Lower leg skin (tissue), 4 donors: Measurements from ENCODE around the gene NOD2. TPM values are rescaled to one million over a fixed set of nuclear protein-coding genes. Genes with fewer than 3 reads are reported as not detected.

ENCODE experiments used
- DNase-seq, 2 donors: peaks; one replicate each; pipeline ENCODE4 v3.0.0-alpha.2; 2019; ENCODE audit warnings: low spot score in 2 of 2
- H3K4me3 ChIP-seq: fragments of 200-600 bp; sonication (generic); 2 replicates; pipeline ENCODE4 v1.5.1; 2017; ENCODE audit warnings: mild to moderate bottlenecking, low read depth; ENCODE audit not compliant: poor library complexity, severe bottlenecking
- CTCF ChIP-seq, 3 donors: fragments of 450-650 bp; IDR thresholded peaks; one replicate each; pipeline ENCODE4 v1.5.1; 2016; ENCODE audit warnings: antibody characterized with exemption in 3 of 3, mild to moderate bottlenecking in 3 of 3, moderate library complexity in 2 of 3
- POLR2A ChIP-seq, 2 donors: fragments of 450-650 bp; IDR thresholded peaks; one replicate each; pipeline ENCODE4 v1.6.1; 2016 to 2017; ENCODE audit warnings: antibody characterized with exemption in 2 of 2, mild to moderate bottlenecking in 1 of 2, moderate library complexity in 1 of 2
- WGBS, 2 donors: methylation state at CpG; one replicate each; pipeline ENCODE4 v1.1.5; 2018; 5-methylcytosine and 5-hydroxymethylcytosine counted together
- intact Hi-C: fragments of 100-400 bp; cut with DNase I; formaldehyde crosslinking; loops from one replicate; pipeline ENCODE4 v1.15.0; 2023; ENCODE audit warnings: low total_unique reads
- total RNA-seq, 4 donors: library from RNA; depleted of rRNA; stranded (reverse); fragments of >200 nt; gene quantifications; one replicate each; pipeline ENCODE4 v1.1.0, GENCODE V29; 2016

NOD2 gene
- total RNA-seq, 4 donors from 2014 or later, result 31.0 to 44.4 (median 35.4) TPM

GRCh38 chr16:50747207-50747956, 54.0 kb downstream of the NOD2 start:
- WGBS, 2 donors, result 65 to 71% methylated on average over 7 of the region's 7 CpGs
- TF ChIP-seq POLR2A (IDR thresholded peaks at IDR 0.05) (no peak), CTCF (IDR thresholded peaks at IDR 0.05) (no peak)
- H3K4me3 ChIP-seq, result no peak overlapping the region
- intact Hi-C loops, result no loop called here
- no peak for DNase-seq

DNA sequence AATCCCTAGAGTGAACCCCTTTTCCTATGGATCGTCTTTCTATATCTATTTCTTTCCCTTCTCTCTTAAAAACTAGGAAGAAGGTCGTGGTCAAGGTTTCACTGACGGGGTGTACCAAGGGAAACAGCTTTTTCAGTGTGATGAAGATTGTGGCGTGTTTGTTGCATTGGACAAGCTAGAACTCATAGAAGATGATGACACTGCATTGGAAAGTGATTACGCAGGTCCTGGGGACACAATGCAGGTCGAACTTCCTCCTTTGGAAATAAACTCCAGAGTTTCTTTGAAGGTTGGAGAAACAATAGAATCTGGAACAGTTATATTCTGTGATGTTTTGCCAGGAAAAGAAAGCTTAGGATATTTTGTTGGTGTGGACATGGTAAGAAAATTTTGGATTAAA, 58.1 kb downstream of the NOD2 start:
- 66 to 71% methylated on average over 6 of the region's 6 CpGs for WGBS, 2 donors
- no peak for TF ChIP-seq POLR2A (IDR thresholded peaks at IDR 0.05)
- TF ChIP-seq CTCF (IDR thresholded peaks at IDR 0.05), result no peak
- intact Hi-C loops, result no loop called here
- DNase-seq, result no peak
- H3K4me3 ChIP-seq, result no peak overlapping the region

DNA sequence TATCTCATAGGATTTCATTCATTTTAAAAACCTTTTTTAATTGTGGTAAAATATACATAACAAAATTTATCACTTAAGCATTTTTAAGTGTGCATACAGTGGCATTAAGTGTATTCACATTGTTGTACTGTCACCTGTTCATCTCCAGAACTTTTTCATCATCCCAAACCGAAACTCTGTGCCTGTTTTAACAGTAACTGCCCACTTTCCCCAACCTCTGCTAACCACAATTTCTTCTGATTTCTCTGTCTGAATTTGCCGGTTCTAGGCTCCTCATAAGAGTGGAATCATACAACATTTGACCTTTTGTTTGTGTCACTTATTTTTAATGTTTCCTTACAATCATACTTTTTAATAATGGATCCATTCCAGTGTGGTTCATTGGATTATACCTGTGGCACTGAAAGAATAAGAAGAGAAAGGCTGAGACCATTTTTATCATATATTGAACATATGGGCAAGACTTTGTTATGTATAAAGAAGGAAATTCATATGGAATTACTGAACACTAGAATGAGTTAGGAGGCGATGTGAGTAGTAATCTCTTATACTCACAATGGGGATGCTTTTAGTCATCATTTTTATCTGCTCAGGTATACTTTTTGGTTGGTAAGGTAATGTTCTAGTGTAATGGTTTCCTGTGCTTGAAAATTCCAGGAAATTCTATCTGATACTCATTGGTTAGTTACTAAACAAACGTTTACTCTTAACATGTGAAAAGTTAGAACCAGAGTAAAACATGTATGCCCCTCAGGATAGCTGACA, 59.2 kb downstream of the NOD2 start:
- H3K4me3 ChIP-seq, result no peak overlapping the region
- DNase-seq, result no peak
- WGBS, 2 donors, result 80 to 86% methylated on average over 4 of the region's 4 CpGs
- TF ChIP-seq POLR2A (IDR thresholded peaks at IDR 0.05), result no peak
- TF ChIP-seq CTCF (IDR thresholded peaks at IDR 0.05), result no peak
- intact Hi-C loops, result no loop called here

GRCh38 chr16:50756473-50756872, 63.1 kb downstream of the NOD2 start:
- intact Hi-C loops, result no loop called here
- 65 to 74% methylated on average over 3 of the region's 3 CpGs for WGBS, 2 donors
- H3K4me3 ChIP-seq, result no peak overlapping the region
- TF ChIP-seq CTCF (IDR thresholded peaks at IDR 0.05), result no peak
- TF ChIP-seq POLR2A (IDR thresholded peaks at IDR 0.05), result no peak
- no peak for DNase-seq

GRCh38 chr16:50761267-50761666, 67.9 kb downstream of the NOD2 start:
- DNase-seq, result no peak
- TF ChIP-seq POLR2A (IDR thresholded peaks at IDR 0.05) (no peak), CTCF (IDR thresholded peaks at IDR 0.05) (no peak)
- intact Hi-C loops, result no loop called here
- no peak overlapping the region for H3K4me3 ChIP-seq
- 67 to 89% methylated on average over 1 of the region's 1 CpG for WGBS, 2 donors
